ENCODE data around the gene RABL2B. TPM values are rescaled to one million over a fixed set of nuclear protein-coding genes. Genes with fewer than 3 reads are reported as not detected.

Gene RABL2B
- total and polyA plus RNA-seq, 3 experiments from 2014 or later = 28.9 to 36.2 (median 35.6) TPM

Other genes with a start within 250 kb of the RABL2B start
- gene KLHDC7B, start 237.7 kb downstream of the RABL2B start, total RNA-seq = 1 to 10 TPM; 5.1 to 6.2 TPM
- gene KLHDC7B, start 237.7 kb downstream of the RABL2B start, polyA plus RNA-seq = 8.1 TPM
- not detected for gene SYCE3, start 220.7 kb downstream of the RABL2B start, total RNA-seq
- gene SYCE3, start 220.7 kb downstream of the RABL2B start, polyA plus RNA-seq = not detected
- gene CPT1B, start 205.2 kb downstream of the RABL2B start, total RNA-seq = 10 to 100 TPM; 43.6 to 45.0 TPM
- 0.40 TPM for gene CPT1B, start 205.2 kb downstream of the RABL2B start, polyA plus RNA-seq
- gene CHKB, start 200.8 kb downstream of the RABL2B start, total RNA-seq = 10 to 100 TPM; 72.1 to 76.1 TPM
- 33.3 TPM for gene CHKB, start 200.8 kb downstream of the RABL2B start, polyA plus RNA-seq
- gene MAPK8IP2, start 182.8 kb downstream of the RABL2B start, total RNA-seq = under 1 TPM; 0.20 to 0.28 TPM
- gene MAPK8IP2, start 182.8 kb downstream of the RABL2B start, polyA plus RNA-seq = not detected
- 10 to 100 TPM; 23.6 to 25.3 TPM for gene ARSA, start 155.5 kb downstream of the RABL2B start, total RNA-seq
- gene ARSA, start 155.5 kb downstream of the RABL2B start, polyA plus RNA-seq = 10.6 TPM
- gene SHANK3, start 110.8 kb downstream of the RABL2B start, total RNA-seq = under 1 TPM; 0.07 TPM
- not detected for gene SHANK3, start 110.8 kb downstream of the RABL2B start, polyA plus RNA-seq
- not detected for gene ACR, start 45.4 kb downstream of the RABL2B start, total RNA-seq
- not detected for gene ACR, start 45.4 kb downstream of the RABL2B start, polyA plus RNA-seq